K562 (cell line): Measurements from ENCODE around the gene BAIAP2. TPM values are rescaled to one million over a fixed set of nuclear protein-coding genes. Genes with fewer than 3 reads are reported as not detected.

Experiments used
- ASH1L ChIP-seq: fragments of 450-650 bp; IDR thresholded peaks from 2 replicates; pipeline ENCODE4 v1.6.1; 2018; ENCODE audit warnings: borderline replicate concordance, mild to moderate bottlenecking, low read depth; ENCODE audit not compliant: partially characterized antibody
- E2F8 ChIP-seq: fragments of 450-650 bp; IDR thresholded peaks from 2 replicates; pipeline ENCODE4 v1.7.1; 2018; ENCODE audit warnings: mild to moderate bottlenecking, low read depth; ENCODE audit not compliant: partially characterized antibody
- HLTF ChIP-seq: fragments of 450-650 bp; IDR thresholded peaks from 2 replicates; pipeline ENCODE4 v1.6.1; 2016
- HNRNPH1 ChIP-seq: fragments of 200-400 bp; formaldehyde crosslinking; optimal IDR thresholded peaks from 2 replicates; pipeline ENCODE3; 2017; ENCODE audit warnings: low read depth, mild to moderate bottlenecking, low read length, moderate library complexity
- REST ChIP-seq, 2 experiments: fragments of 450-650 bp; formaldehyde crosslinking in 1 of 2; IDR thresholded peaks; 2 replicates each; pipeline versions ENCODE4 v1.4.0 to v1.6.1; 2014 to 2020; ENCODE audit warnings: mild to moderate bottlenecking in 2 of 2, borderline replicate concordance in 1 of 2, low read depth in 1 of 2
- ZKSCAN8 ChIP-seq: fragments of 200-800 bp; sonication (Bioruptor generic); IDR thresholded peaks from 2 replicates; pipeline ENCODE4 v1.6.1; 2016; ENCODE audit warnings: missing genetic modification characterization, missing compliant biosample characterization
- ZNF3 ChIP-seq: fragments of 250-450 bp; sonication (Bioruptor Pico); IDR thresholded peaks from 2 replicates; pipeline ENCODE4 v1.5.0; 2021; ENCODE audit warnings: mild to moderate bottlenecking, moderate library complexity
- ZNF668 ChIP-seq: fragments of 250-450 bp; sonication (Bioruptor Pico); IDR thresholded peaks from 2 replicates; pipeline ENCODE4 v1.8.0; 2022; ENCODE audit warnings: mild to moderate bottlenecking, inconsistent platforms
- ZSCAN32 ChIP-seq: fragments of 450-650 bp; formaldehyde crosslinking; IDR thresholded peaks from 2 replicates; pipeline ENCODE4 v1.4.0; 2020; ENCODE audit warnings: mild to moderate bottlenecking, moderate library complexity
- polyA plus RNA-seq, 8 experiments: library from polyadenylated mRNA; depleted of rRNA in 4 of 8; stranded (reverse) in 5 of 8; unstranded in 3 of 8; fragments of >200 nt; fragmentation: Nextera tagmentation in 2 of 8; fragmentation: Illumina TruSeq in 1 of 8; extraction: Ambion mirVana in 2 of 8; extraction: Trizol in 1 of 8; gene quantifications; 2 replicates each; pipeline versions ENCODE4 v1.2.1 to v1.2.3, GENCODE V29; 2011 to 2014; ENCODE audit warnings: inconsistent platforms in 1 of 8, missing spikeins in 1 of 8
- total RNA-seq, 7 experiments: library from RNA; depleted of rRNA in 6 of 7; stranded (reverse); fragments of >200 nt in 6 of 7; fragmentation: Illumina TruSeq in 2 of 7; extraction: Trizol in 2 of 7; gene quantifications; 2 replicates each; pipeline versions ENCODE4 v1.2.1 to v1.2.3, GENCODE V29; 2011 to 2021; ENCODE audit warnings: low replicate concordance in 1 of 7
- TF ChIP-seq, protein P1 (sequence below), 2 experiments: fragments of 450-650 bp in 1 of 2; sonication (generic) in 1 of 2; formaldehyde crosslinking; conservative IDR thresholded peaks; 2 replicates each; pipeline versions ENCODE4 v1.4.0 to v1.8.1; 2020 to 2022; ENCODE audit warnings: mild to moderate bottlenecking in 1 of 2, missing genetic modification reagents in 1 of 2
- TF ChIP-seq, protein P2 (sequence below): sonication (generic); formaldehyde crosslinking; IDR thresholded peaks from 2 replicates; pipeline ENCODE4 v1.9.0; 2022; ENCODE audit warnings: mild to moderate bottlenecking, missing genetic modification reagents
- TF ChIP-seq, protein P3 (sequence below): fragments of 450-650 bp; formaldehyde crosslinking; IDR thresholded peaks from 2 replicates; pipeline ENCODE4 v1.4.0; 2020; ENCODE audit warnings: mild to moderate bottlenecking, mixed read lengths

The BAIAP2 gene
- total and polyA plus RNA-seq, 9 of the 15 experiments (the other 6 are each of a cell fraction or from before 2014, with no cell fraction given) = 2.3 to 51.6 (median 18.4) TPM

DNA sequence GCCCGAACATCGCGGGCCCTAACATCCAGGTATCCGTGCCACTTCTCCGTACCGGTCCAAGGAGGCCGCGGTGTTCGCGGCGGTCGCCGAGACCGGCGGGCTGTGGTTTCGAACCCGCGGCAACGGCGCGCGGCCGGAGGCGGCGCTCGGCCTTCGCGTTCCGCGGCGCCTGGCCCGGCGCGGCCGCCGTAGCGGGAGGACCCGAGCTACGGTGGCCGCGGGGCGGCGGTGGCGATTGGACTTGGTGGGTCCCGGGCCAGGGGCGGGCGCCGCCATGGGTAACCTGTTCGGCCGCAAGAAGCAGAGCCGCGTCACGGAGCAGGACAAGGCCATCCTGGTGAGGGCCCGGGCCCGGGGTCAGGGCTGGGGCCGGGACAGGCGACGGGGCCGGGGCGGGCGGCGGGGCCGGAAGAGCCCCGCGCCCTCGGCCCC lies 43.3 kb upstream of the BAIAP2 start, which contains the start of gene CHMP6 (continued):
- TF ChIP-seq REST (IDR thresholded peaks at IDR 0.05; ENCODE audit: borderline replicate concordance) (no peak; the same call in 1 of the 2 replicates), REST (CRISPR knock-in tag; IDR thresholded peaks at IDR 0.05; ENCODE audit: low read depth) (no peak), ZNF668 (CRISPR knock-in tag) (no peak), ZKSCAN8 (CRISPR knock-in tag) (no peak), ZSCAN32 (no peak), HNRNPH1 (no peak), ASH1L (no peak), E2F8 (no peak), HLTF (no peak), ZNF3 (no peak)
- TF ChIP-seq, protein P1, sequence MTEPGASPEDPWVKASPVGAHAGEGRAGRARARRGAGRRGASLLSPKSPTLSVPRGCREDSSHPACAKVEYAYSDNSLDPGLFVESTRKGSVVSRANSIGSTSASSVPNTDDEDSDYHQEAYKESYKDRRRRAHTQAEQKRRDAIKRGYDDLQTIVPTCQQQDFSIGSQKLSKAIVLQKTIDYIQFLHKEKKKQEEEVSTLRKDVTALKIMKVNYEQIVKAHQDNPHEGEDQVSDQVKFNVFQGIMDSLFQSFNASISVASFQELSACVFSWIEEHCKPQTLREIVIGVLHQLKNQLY (CRISPR knock-in tag; conservative IDR thresholded peaks at IDR 0.05) = no peak
- TF ChIP-seq, protein P2, sequence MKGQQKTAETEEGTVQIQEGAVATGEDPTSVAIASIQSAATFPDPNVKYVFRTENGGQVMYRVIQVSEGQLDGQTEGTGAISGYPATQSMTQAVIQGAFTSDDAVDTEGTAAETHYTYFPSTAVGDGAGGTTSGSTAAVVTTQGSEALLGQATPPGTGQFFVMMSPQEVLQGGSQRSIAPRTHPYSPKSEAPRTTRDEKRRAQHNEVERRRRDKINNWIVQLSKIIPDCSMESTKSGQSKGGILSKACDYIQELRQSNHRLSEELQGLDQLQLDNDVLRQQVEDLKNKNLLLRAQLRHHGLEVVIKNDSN (CRISPR knock-in tag) = no peak
- TF ChIP-seq, protein P3, sequence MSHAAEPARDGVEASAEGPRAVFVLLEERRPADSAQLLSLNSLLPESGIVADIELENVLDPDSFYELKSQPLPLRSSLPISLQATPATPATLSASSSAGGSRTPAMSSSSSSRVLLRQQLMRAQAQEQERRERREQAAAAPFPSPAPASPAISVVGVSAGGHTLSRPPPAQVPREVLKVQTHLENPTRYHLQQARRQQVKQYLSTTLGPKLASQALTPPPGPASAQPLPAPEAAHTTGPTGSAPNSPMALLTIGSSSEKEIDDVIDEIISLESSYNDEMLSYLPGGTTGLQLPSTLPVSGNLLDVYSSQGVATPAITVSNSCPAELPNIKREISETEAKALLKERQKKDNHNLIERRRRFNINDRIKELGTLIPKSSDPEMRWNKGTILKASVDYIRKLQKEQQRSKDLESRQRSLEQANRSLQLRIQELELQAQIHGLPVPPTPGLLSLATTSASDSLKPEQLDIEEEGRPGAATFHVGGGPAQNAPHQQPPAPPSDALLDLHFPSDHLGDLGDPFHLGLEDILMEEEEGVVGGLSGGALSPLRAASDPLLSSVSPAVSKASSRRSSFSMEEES (CRISPR knock-in tag) = no peak
